H1 (cell line): ENCODE results near the gene KCNJ16. TPM values are rescaled to one million over a fixed set of nuclear protein-coding genes. Genes with fewer than 3 reads are reported as not detected.

Source experiments
- CTCF ChIA-PET: fragments of 300-600 bp; sonication (Branson Sonifier 250); formaldehyde crosslinking; loops from one replicate; lab custom pipeline; 2021; ENCODE audit not compliant: partially characterized antibody; lab: Charles Lee
- POLR2A ChIA-PET: fragments of 300-600 bp; sonication (Branson Sonifier 250); formaldehyde crosslinking; loops from one replicate; lab custom pipeline; 2021; ENCODE audit warnings: inconsistent platforms; ENCODE audit not compliant: partially characterized antibody; lab: Charles Lee
- DNase-seq, 2 experiments: peaks; one replicate each; pipeline versions ENCODE4 v3.0.0 to v3.0.0-alpha.2; 2010 to 2022; ENCODE audit warnings: low spot score in 2 of 2, low read depth in 1 of 2, mixed read lengths in 1 of 2
- FAIRE-seq: peaks from 2 replicates; lab custom pipeline; 2011; peaks lifted over from hg19 to GRCh38; lab: Jason Lieb, UNC
- H2AFZ ChIP-seq: 2 replicates; pipeline ENCODE4 v1.8.1; 2012; ENCODE audit warnings: low read length, inconsistent platforms
- H2AK5ac ChIP-seq: 2 replicates; pipeline ENCODE4 v1.6.1; 2013; ENCODE audit warnings: low read depth, low read length
- H2BK120ac ChIP-seq: replicated peaks from 2 replicates; pipeline ENCODE3; 2013; ENCODE audit warnings: low read depth, low read length, inconsistent platforms
- H2BK12ac ChIP-seq: 2 replicates; pipeline ENCODE4 v1.6.1; 2013; ENCODE audit warnings: low read depth, low read length
- H2BK15ac ChIP-seq: 2 replicates; pipeline ENCODE4 v1.6.1; 2013; ENCODE audit warnings: low read length
- H2BK20ac ChIP-seq: 2 replicates; pipeline ENCODE4 v1.6.1; 2013; ENCODE audit warnings: low read length
- H2BK5ac ChIP-seq: 2 replicates; pipeline ENCODE4 v1.6.1; 2013; ENCODE audit warnings: low read depth, low read length
- H3K14ac ChIP-seq: 2 replicates; pipeline ENCODE4 v1.6.1; 2013; ENCODE audit warnings: inconsistent platforms; ENCODE audit not compliant: insufficient read length
- H3K18ac ChIP-seq: 2 replicates; pipeline ENCODE4 v1.6.1; 2013; ENCODE audit warnings: low read length; ENCODE audit errors: extremely low read depth
- H3K23ac ChIP-seq: 2 replicates; pipeline ENCODE4 v1.6.1; 2013; ENCODE audit warnings: inconsistent platforms; ENCODE audit not compliant: insufficient read length
- H3K23me2 ChIP-seq: 2 replicates; pipeline ENCODE4 v1.6.1; 2013; ENCODE audit warnings: low read depth, low read length
- H3K27ac ChIP-seq: 2 replicates; pipeline ENCODE4 v1.6.1; 2011; ENCODE audit warnings: low read depth, low read length, inconsistent platforms
- H3K27me3 ChIP-seq, 4 experiments: replicated peaks in 1 of 4; 1 replicate in 1 of 4; 2 replicates in 3 of 4; pipeline versions ENCODE4 v1.6.1 to v1.8.1; 2011 to 2013; ENCODE audit warnings: low read length in 3 of 4, mild to moderate bottlenecking in 3 of 4, inconsistent platforms in 2 of 4, mixed read lengths in 2 of 4, moderate library complexity in 1 of 4; ENCODE audit not compliant: control insufficient read depth in 3 of 4, insufficient read depth in 3 of 4; ENCODE audit errors: extremely low read depth in 1 of 4
- H3K36me3 ChIP-seq, 4 experiments: 2 replicates each; pipeline versions ENCODE4 v1.6.1 to v1.8.1; 2011 to 2013; ENCODE audit warnings: mild to moderate bottlenecking in 4 of 4, low read length in 3 of 4, moderate library complexity in 2 of 4, control low read depth in 1 of 4, inconsistent platforms in 1 of 4; ENCODE audit not compliant: insufficient read depth in 4 of 4, control insufficient read depth in 2 of 4
- H3K4ac ChIP-seq: replicated peaks from 2 replicates; pipeline ENCODE3; 2013; ENCODE audit warnings: low read length, low read depth, mixed read lengths, inconsistent platforms; ENCODE audit not compliant: insufficient read length
- H3K4me1 ChIP-seq, 4 experiments: replicated peaks in 1 of 4; 1 replicate in 1 of 4; 2 replicates in 3 of 4; pipeline versions ENCODE4 v1.6.1 to v1.8.1; 2011 to 2013; ENCODE audit warnings: low read length in 3 of 4, inconsistent platforms in 2 of 4, mixed read lengths in 1 of 4; ENCODE audit not compliant: insufficient read depth in 4 of 4, control insufficient read depth in 3 of 4
- H3K4me2 ChIP-seq, 2 experiments: 2 replicates each; pipeline versions ENCODE4 v1.6.1 to v1.8.1; 2011 to 2013; ENCODE audit warnings: low read depth in 2 of 2, low read length in 2 of 2, control low read depth in 1 of 2, inconsistent platforms in 1 of 2, mild to moderate bottlenecking in 1 of 2; ENCODE audit not compliant: insufficient read depth in 1 of 2
- H3K4me3 ChIP-seq, 4 experiments: fragments of 200-600, 300-600 bp in 1 of 4; sonication (generic), shearing (Covaris generic), sonication (Bioruptor Twin) in 1 of 4; 2 replicates each; pipeline versions ENCODE4 v1.5.1 to v1.8.1; 2011 to 2016; ENCODE audit warnings: low read length in 4 of 4, low read depth in 3 of 4, control low read depth in 2 of 4, inconsistent platforms in 2 of 4, mild to moderate bottlenecking in 2 of 4, mixed read lengths in 1 of 4, moderate library complexity in 1 of 4; ENCODE audit not compliant: insufficient read depth in 2 of 4; ENCODE audit errors: extremely low read depth in 1 of 4
- H3K56ac ChIP-seq: replicated peaks from 2 replicates; pipeline ENCODE3; 2013; ENCODE audit warnings: low read depth, mild to moderate bottlenecking, mixed read lengths, low read length, inconsistent platforms; ENCODE audit not compliant: insufficient read length
- H3K79me1 ChIP-seq: 2 replicates; pipeline ENCODE4 v1.6.1; 2013; ENCODE audit warnings: low read depth, low read length, control low read depth
- H3K79me2 ChIP-seq, 2 experiments: 2 replicates each; pipeline versions ENCODE4 v1.6.1 to v1.8.1; 2012 to 2013; ENCODE audit warnings: low read length in 2 of 2, mild to moderate bottlenecking in 2 of 2, inconsistent platforms in 1 of 2; ENCODE audit not compliant: insufficient read depth in 2 of 2, control insufficient read depth in 1 of 2
- H3K9ac ChIP-seq, 4 experiments: replicated peaks in 1 of 4; 1 replicate in 1 of 4; 2 replicates in 3 of 4; pipeline versions ENCODE4 v1.6.1 to v1.8.1; 2011 to 2013; ENCODE audit warnings: low read depth in 3 of 4, low read length in 3 of 4, control low read depth in 2 of 4, mild to moderate bottlenecking in 2 of 4, moderate library complexity in 2 of 4, inconsistent platforms in 1 of 4; ENCODE audit errors: extremely low read depth in 1 of 4
- H3K9me3 ChIP-seq, 2 experiments: 2 replicates each; pipeline versions ENCODE4 v1.6.1 to v1.8.1; 2012 to 2013; ENCODE audit warnings: mild to moderate bottlenecking in 2 of 2, moderate library complexity in 2 of 2, control low read depth in 1 of 2, inconsistent platforms in 1 of 2, low read depth in 1 of 2, low read length in 1 of 2, mixed read lengths in 1 of 2; ENCODE audit not compliant: insufficient read depth in 2 of 2
- H4K20me1 ChIP-seq, 2 experiments: replicated peaks in 1 of 2; 2 replicates each; pipeline versions ENCODE3 to v1.8.1; 2011 to 2013; ENCODE audit warnings: inconsistent platforms in 2 of 2, low read length in 2 of 2, mild to moderate bottlenecking in 1 of 2; ENCODE audit not compliant: insufficient read depth in 2 of 2, control insufficient read depth in 1 of 2
- H4K5ac ChIP-seq: 2 replicates; pipeline ENCODE4 v1.6.1; 2013; ENCODE audit warnings: low read length, low read depth, mixed read lengths, inconsistent platforms; ENCODE audit not compliant: insufficient read length
- H4K8ac ChIP-seq: 2 replicates; pipeline ENCODE4 v1.8.0; 2013; ENCODE audit warnings: mild to moderate bottlenecking, moderate library complexity, low read length, inconsistent platforms; ENCODE audit not compliant: insufficient read depth; ENCODE audit errors: extremely low read depth
- H4K91ac ChIP-seq: replicated peaks from 2 replicates; pipeline ENCODE3; 2013; ENCODE audit warnings: low read length, mixed read lengths, inconsistent platforms; ENCODE audit not compliant: insufficient read length
- ATF2 ChIP-seq: IDR thresholded peaks from 2 replicates; pipeline ENCODE4 v1.6.1; 2012; ENCODE audit warnings: low read length, inconsistent platforms
- BCL11A ChIP-seq, 2 experiments: IDR thresholded peaks; one replicate each; pipeline ENCODE4 v1.6.1; 2011; ENCODE audit warnings: low read depth in 2 of 2, low read length in 2 of 2, mild to moderate bottlenecking in 2 of 2
- CHD2 ChIP-seq: IDR thresholded peaks from 2 replicates; pipeline ENCODE4 v1.6.1; 2012; ENCODE audit warnings: low read length, improper control_type of control experiment
- CTBP2 ChIP-seq: IDR thresholded peaks from 2 replicates; pipeline ENCODE4 v1.7.0; 2011; ENCODE audit warnings: borderline replicate concordance, mild to moderate bottlenecking, moderate library complexity, mixed read lengths, low read length; ENCODE audit not compliant: insufficient read depth, insufficient read length
- EP300 ChIP-seq, 2 experiments: IDR thresholded peaks; 1 replicate in 1 of 2; 2 replicates in 1 of 2; pipeline ENCODE4 v1.6.1; 2011 to 2012; ENCODE audit warnings: low read depth in 2 of 2, low read length in 2 of 2, mild to moderate bottlenecking in 2 of 2, borderline replicate concordance in 1 of 2, inconsistent platforms in 1 of 2, moderate library complexity in 1 of 2
- FOSL1 ChIP-seq: IDR thresholded peaks from 2 replicates; pipeline ENCODE4 v1.6.1; 2011; ENCODE audit warnings: mild to moderate bottlenecking, low read depth, low read length, moderate library complexity; ENCODE audit not compliant: insufficient read depth
- GABPA ChIP-seq: IDR thresholded peaks from 2 replicates; pipeline ENCODE4 v1.6.1; 2011; ENCODE audit warnings: mild to moderate bottlenecking, low read length, moderate library complexity, borderline replicate concordance; ENCODE audit not compliant: insufficient read depth
- KDM5A ChIP-seq: fragments of 200-600 bp; IDR thresholded peaks from 2 replicates; pipeline ENCODE4 v1.7.1; 2012; ENCODE audit warnings: mild to moderate bottlenecking, low read length, inconsistent platforms, mixed read lengths
- MAX ChIP-seq: IDR thresholded peaks from 2 replicates; pipeline ENCODE4 v1.6.1; 2012; ENCODE audit warnings: inconsistent platforms
- RBBP5 ChIP-seq: IDR thresholded peaks from 2 replicates; pipeline ENCODE4 v1.7.1; 2012; ENCODE audit warnings: low read depth, mild to moderate bottlenecking, inconsistent platforms, low read length, moderate library complexity, borderline replicate concordance
- TAF7 ChIP-seq: optimal IDR thresholded peaks from 2 replicates; pipeline ENCODE3; 2011; ENCODE audit warnings: low read depth, mild to moderate bottlenecking, inconsistent platforms, low read length, moderate library complexity, borderline replicate concordance
- TBP ChIP-seq: IDR thresholded peaks from 2 replicates; pipeline ENCODE4 v1.6.1; 2011; ENCODE audit warnings: low read depth, low read length, improper control_type of control experiment
- WGBS, 2 experiments: shearing (Covaris generic) in 1 of 2; methylation state at CpG; one replicate each; pipeline versions ENCODE4 v1.1.6 to v1.1.7; 2013 to 2015; ENCODE audit warnings: low lambda C conversion rate in 2 of 2, mixed read lengths in 2 of 2, inconsistent platforms in 1 of 2, low coverage in 1 of 2, missing lambda C conversion rate in 1 of 2; ENCODE audit not compliant: insufficient replicate concordance in 2 of 2, insufficient coverage in 1 of 2, insufficient read length in 1 of 2; ENCODE audit errors: extremely low coverage in 1 of 2, missing lambda C conversion rate in 1 of 2; 5-methylcytosine and 5-hydroxymethylcytosine counted together
- polyA plus RNA-seq, 7 experiments: library from polyadenylated mRNA; depleted of rRNA in 3 of 7; stranded (reverse) in 5 of 7; unstranded in 2 of 7; fragments of >200 nt in 5 of 7; fragments of 200-250 nt in 2 of 7; gene quantifications; 1 replicate in 5 of 7; 2 replicates in 1 of 7; 4 replicates in 1 of 7; pipeline versions ENCODE4 v1.2.1 to v1.2.3, GENCODE V29; 2011 to 2013; ENCODE audit warnings: missing spikeins in 2 of 7, mixed read lengths in 2 of 7
- total RNA-seq: library from RNA; stranded (reverse); fragmentation: NEBNext Ultra II Directional; extraction: Animal tissue kit (Norgen Biotek cat#: 25700); gene quantifications from 2 replicates; pipeline ENCODE4 v1.2.1, GENCODE V29; 2021

Gene KCNJ16
- total and polyA plus RNA-seq, 2 of the 8 experiments (the other 6 are each of a cell fraction or from before 2014, with no cell fraction given): not detected

GRCh38 chr17:70134777-70135176, 59.8 kb downstream of the KCNJ16 start:
- no peak overlapping the region for H3K56ac ChIP-seq
- no peaks in the 10 kb centered on the region; a peak in 1 of 7 replicates for H3K4me1 ChIP-seq
- H2BK12ac ChIP-seq: no peak overlapping the region
- H2BK5ac ChIP-seq: no peak overlapping the region
- H3K27ac ChIP-seq: no peak overlapping the region
- ChIA-PET POLR2A (no interaction called here), CTCF (no interaction called here)
- no peaks in the 10 kb centered on the region for H4K20me1 ChIP-seq
- no peak overlapping the region for H3K23ac ChIP-seq
- H3K79me1 ChIP-seq: no peaks in the 10 kb centered on the region
- H3K79me2 ChIP-seq: no peaks in the 10 kb centered on the region
- 0 out of 4 replicates have a peak, but pooled peaks cover 0 to 3% of the 10 kb centered on the region in 2 experiments for H3K9me3 ChIP-seq
- no peaks in the 10 kb centered on the region for H3K36me3 ChIP-seq
- H3K4me2 ChIP-seq: no peak overlapping the region
- H3K23me2 ChIP-seq: no peaks in the 10 kb centered on the region; the same call in 1 of the 2 replicates
- 88% methylated on average over 1 of the region's 1 CpG; no CpG with 5 or more reads in 1 of the 2 experiments for WGBS, 2 experiments
- H2BK15ac ChIP-seq: no peak overlapping the region
- no peak overlapping the region for H2BK120ac ChIP-seq
- no peak overlapping the region for H3K14ac ChIP-seq
- no peaks in the 10 kb centered on the region for H3K27me3 ChIP-seq
- H3K4ac ChIP-seq: no peak overlapping the region
- no peak overlapping the region for H3K9ac ChIP-seq
- DNase-seq: no peak
- no peak overlapping the region for H2BK20ac ChIP-seq
- no peak for TF ChIP-seq KDM5A
- no peak for TF ChIP-seq RBBP5
- no peak for TF ChIP-seq EP300 (IDR thresholded peaks at IDR 0.05; ENCODE audit: borderline replicate concordance in 1 of 2, low read depth in 2 of 2, low read length in 2 of 2)
- no peak for TF ChIP-seq ATF2
- no peak for TF ChIP-seq CTBP2
- no peak for TF ChIP-seq BCL11A (IDR thresholded peaks at IDR 0.05; ENCODE audit: low read depth in 2 of 2, low read length in 2 of 2)
- no peak for TF ChIP-seq GABPA
- TF ChIP-seq MAX: no peak
- no peak for TF ChIP-seq FOSL1
- no peak for TF ChIP-seq CHD2
- no peak for TF ChIP-seq TBP
- no peak for TF ChIP-seq TAF7
- H4K8ac ChIP-seq: no peak overlapping the region
- no peak for FAIRE-seq
- no peak overlapping the region for H2AFZ ChIP-seq
- H3K18ac ChIP-seq: no peak overlapping the region
- no peak overlapping the region for H3K4me3 ChIP-seq
- no peak overlapping the region for H4K5ac ChIP-seq
- H4K91ac ChIP-seq: no peak overlapping the region
- H2AK5ac ChIP-seq: no peak overlapping the region
